CD8-positive, alpha-beta memory T cell (primary cell): ENCODE data around the gene SCN8A. TPM values are rescaled to one million over a fixed set of nuclear protein-coding genes. Genes with fewer than 3 reads are reported as not detected.

Experiments
- CTCF ChIA-PET: fragments of 350-600 bp; sonication (Branson Sonifier 250); formaldehyde crosslinking; loops from one replicate; lab custom pipeline; 2021; ENCODE audit warnings: antibody characterized with exemption; lab: Charles Lee
- POLR2A ChIA-PET: fragments of 350-600 bp; sonication (Branson Sonifier 250); formaldehyde crosslinking; loops from one replicate; lab custom pipeline; 2021; ENCODE audit warnings: antibody characterized with exemption; lab: Charles Lee
- DNase-seq, 5 donors: peaks; one replicate each; pipeline versions ENCODE4 v3.0.0 to v3.0.0-alpha.2; 2020 to 2022; ENCODE audit warnings: mixed read lengths in 1 of 5
- H3K27ac ChIP-seq: one replicate; pipeline ENCODE4 v1.7.0; 2013; ENCODE audit warnings: low read depth, mild to moderate bottlenecking, low read length, moderate library complexity
- H3K27me3 ChIP-seq: 2 replicates; pipeline ENCODE4 v1.7.0; 2013; ENCODE audit warnings: low read length, mild to moderate bottlenecking; ENCODE audit not compliant: insufficient read depth, poor library complexity, severe bottlenecking
- H3K36me3 ChIP-seq: 2 replicates; pipeline ENCODE4 v1.7.0; 2013; ENCODE audit warnings: mild to moderate bottlenecking, low read length, moderate library complexity; ENCODE audit not compliant: insufficient read depth
- H3K4me1 ChIP-seq: 2 replicates; pipeline ENCODE4 v1.7.0; 2013; ENCODE audit warnings: mild to moderate bottlenecking, low read length, moderate library complexity; ENCODE audit not compliant: insufficient read depth
- H3K4me3 ChIP-seq: 2 replicates; pipeline ENCODE4 v1.7.0; 2013; ENCODE audit warnings: mild to moderate bottlenecking, low read length
- H3K9me3 ChIP-seq: 2 replicates; pipeline ENCODE4 v1.7.0; 2013; ENCODE audit warnings: mild to moderate bottlenecking, low read length
- H3K27ac Mint-ChIP-seq, 8 donors: one replicate each; pipeline ENCODE4 v1.8.0; 2020 to 2021; ENCODE audit warnings: mixed read lengths in 8 of 8, mild to moderate bottlenecking in 6 of 8, inconsistent platforms in 3 of 8, moderate library complexity in 3 of 8
- H3K27me3 Mint-ChIP-seq, 2 donors: one replicate each; pipeline ENCODE4 v1.8.0; 2020 to 2021; ENCODE audit warnings: mixed read lengths in 2 of 2, mild to moderate bottlenecking in 1 of 2, moderate library complexity in 1 of 2
- H3K36me3 Mint-ChIP-seq, 3 donors: one replicate each; pipeline ENCODE4 v1.8.0; 2020 to 2021; ENCODE audit warnings: mixed read lengths in 3 of 3, inconsistent platforms in 1 of 3, mild to moderate bottlenecking in 1 of 3
- H3K4me1 Mint-ChIP-seq, 3 donors: one replicate each; pipeline ENCODE4 v1.8.0; 2020 to 2021; ENCODE audit warnings: mixed read lengths in 3 of 3, inconsistent platforms in 1 of 3, mild to moderate bottlenecking in 1 of 3
- H3K4me3 Mint-ChIP-seq, 7 donors: one replicate each; pipeline ENCODE4 v1.8.0; 2020 to 2021; ENCODE audit warnings: mixed read lengths in 7 of 7, mild to moderate bottlenecking in 6 of 7, moderate library complexity in 4 of 7, inconsistent platforms in 2 of 7
- H3K9me3 Mint-ChIP-seq, 5 donors: one replicate each; pipeline ENCODE4 v1.8.0; 2020 to 2022; ENCODE audit warnings: mixed read lengths in 5 of 5, mild to moderate bottlenecking in 3 of 5, moderate library complexity in 2 of 5, inconsistent platforms in 1 of 5
- polyA plus RNA-seq: library from polyadenylated mRNA; unstranded; fragments of 300-500 nt; fragmentation: Illumina TruSeq; gene quantifications from one replicate; pipeline ENCODE4 v1.2.3, GENCODE V29; 2021
- total RNA-seq, 2 experiments: library from RNA; stranded (reverse); gene quantifications; one replicate each; pipeline ENCODE4 v1.2.3, GENCODE V29; 2021

The SCN8A gene
- total and polyA plus RNA-seq, 3 experiments from 2014 or later = 0.66 to 1.1 (median 0.83) TPM

DNA sequence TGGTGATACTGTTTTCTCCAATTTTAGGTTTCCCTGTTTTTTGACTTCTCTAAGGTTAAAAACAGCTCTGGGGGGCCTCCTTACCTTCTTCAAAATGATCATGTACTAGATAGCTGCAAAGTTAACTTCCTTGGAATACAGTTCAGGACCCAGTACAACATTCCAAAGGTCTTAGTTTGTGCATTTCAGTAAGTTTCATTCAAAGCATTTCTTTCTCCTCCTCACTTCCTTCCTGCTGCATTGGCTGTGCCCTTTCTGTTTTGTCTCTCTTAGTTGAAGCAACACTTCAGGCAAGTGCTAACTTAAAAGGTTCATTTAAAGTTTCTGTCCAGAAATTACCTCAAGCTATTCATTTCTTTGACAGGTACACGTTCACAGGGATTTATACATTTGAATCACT, 95.7 kb downstream of the SCN8A start:
- Mint-ChIP-seq H3K36me3 (no peaks in the 10 kb centered on the region), H3K27ac (no peak overlapping the region), H3K4me1 (peaks cover 0 to 6% (median 4%) of the 10 kb centered on the region in 3 donors), H3K4me3 (no peak overlapping the region), H3K27me3 (peaks cover 0 to 8% of the 10 kb centered on the region in 2 donors), H3K9me3 (no peaks in the 10 kb centered on the region)
- CTCF ChIA-PET = no interaction called here
- POLR2A ChIA-PET = no interaction called here
- Histone ChIP-seq H3K36me3 (no peaks in the 10 kb centered on the region), H3K27me3 (no peaks in the 10 kb centered on the region), H3K4me1 (no peaks in the 10 kb centered on the region), H3K27ac (no peak overlapping the region), H3K4me3 (no peak overlapping the region), H3K9me3 (no peaks in the 10 kb centered on the region)
- DNase-seq = no peak

- no peaks in the 10 kb centered on the region for H3K9me3 Mint-ChIP-seq
- Histone ChIP-seq H3K9me3 (no peaks in the 10 kb centered on the region), H3K27me3 (no peaks in the 10 kb centered on the region), H3K4me1 (no peaks in the 10 kb centered on the region), H3K27ac (no peak overlapping the region), H3K36me3 (no peaks in the 10 kb centered on the region), H3K4me3 (no peak overlapping the region)
- DNase-seq = no peak
- no peak overlapping the region for H3K4me3 Mint-ChIP-seq
- ChIA-PET POLR2A (no interaction called here), CTCF (no interaction called here)
- peaks cover 0 to 6% (median 4%) of the 10 kb centered on the region in 3 donors for H3K4me1 Mint-ChIP-seq
- H3K36me3 Mint-ChIP-seq = no peaks in the 10 kb centered on the region
- peaks cover 0 to 9% of the 10 kb centered on the region in 2 donors for H3K27me3 Mint-ChIP-seq
- no peak overlapping the region for H3K27ac Mint-ChIP-seq
Measured at GRCh38 chr12:51687177-51687576, 96.1 kb downstream of the SCN8A start.

- ChIA-PET CTCF (no interaction called here), POLR2A (no interaction called here)
- Mint-ChIP-seq H3K4me3 (no peak overlapping the region), H3K4me1 (peaks cover 0 to 6% (median 4%) of the 10 kb centered on the region in 3 donors), H3K36me3 (no peaks in the 10 kb centered on the region), H3K27ac (no peak overlapping the region), H3K27me3 (peaks cover 0 to 9% of the 10 kb centered on the region in 2 donors), H3K9me3 (no peaks in the 10 kb centered on the region)
- no peak overlapping the region for H3K27ac ChIP-seq
- no peaks in the 10 kb centered on the region for H3K9me3 ChIP-seq
- H3K27me3 ChIP-seq = no peaks in the 10 kb centered on the region
- no peak overlapping the region for H3K4me3 ChIP-seq
- no peaks in the 10 kb centered on the region for H3K36me3 ChIP-seq
- no peak for DNase-seq
- H3K4me1 ChIP-seq = no peaks in the 10 kb centered on the region
Measured at GRCh38 chr12:51687614-51688013, 96.6 kb downstream of the SCN8A start.

GRCh38 chr12:51689983-51690382, 99.0 kb downstream of the SCN8A start:
- H3K4me1 ChIP-seq = no peaks in the 10 kb centered on the region
- H3K36me3 ChIP-seq = no peaks in the 10 kb centered on the region
- H3K4me3 Mint-ChIP-seq = no peak overlapping the region
- H3K27me3 ChIP-seq = no peaks in the 10 kb centered on the region
- no peaks in the 10 kb centered on the region for H3K36me3 Mint-ChIP-seq
- peaks cover 0 to 6% (median 4%) of the 10 kb centered on the region in 3 donors for H3K4me1 Mint-ChIP-seq
- no peaks in the 10 kb centered on the region for H3K9me3 Mint-ChIP-seq
- POLR2A ChIA-PET = no interaction called here
- DNase-seq = no peak
- H3K27ac Mint-ChIP-seq = no peak overlapping the region
- H3K27me3 Mint-ChIP-seq = peaks cover 0 to 7% of the 10 kb centered on the region in 2 donors
- H3K4me3 ChIP-seq = no peak overlapping the region
- CTCF ChIA-PET = no interaction called here
- no peaks in the 10 kb centered on the region for H3K9me3 ChIP-seq
- no peak overlapping the region for H3K27ac ChIP-seq

DNA sequence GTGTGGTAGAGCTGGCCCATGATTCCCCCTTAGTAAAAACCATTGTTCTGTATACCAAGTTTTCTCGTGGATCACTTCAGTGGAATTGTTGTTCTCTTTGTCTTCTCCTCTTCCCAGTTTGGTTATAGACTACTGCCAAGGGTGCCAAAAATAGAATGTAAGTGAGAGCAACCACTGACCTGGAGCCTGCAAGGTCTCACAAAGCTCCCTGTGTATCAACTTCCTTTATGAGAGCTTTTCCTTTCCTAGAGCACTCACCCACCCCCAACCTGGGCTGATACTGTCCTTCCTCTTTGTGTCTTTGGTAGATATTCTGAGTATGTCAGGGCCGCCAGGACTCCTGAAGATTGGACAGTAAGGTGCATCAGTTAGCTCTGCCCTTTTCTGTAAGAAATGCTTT, 101.0 kb downstream of the SCN8A start:
- ChIA-PET POLR2A (no interaction called here), CTCF (no interaction called here)
- Histone ChIP-seq H3K27me3 (no peaks in the 10 kb centered on the region), H3K9me3 (no peaks in the 10 kb centered on the region), H3K36me3 (no peaks in the 10 kb centered on the region), H3K4me3 (no peak overlapping the region), H3K4me1 (no peaks in the 10 kb centered on the region), H3K27ac (no peak overlapping the region)
- peaks cover 0 to 3% of the 10 kb centered on the region in 2 donors for H3K27me3 Mint-ChIP-seq
- H3K9me3 Mint-ChIP-seq = no peaks in the 10 kb centered on the region
- no peak overlapping the region for H3K27ac Mint-ChIP-seq
- peaks cover 0 to 4% (median under 1%) of the 10 kb centered on the region in 3 donors for H3K4me1 Mint-ChIP-seq
- DNase-seq = no peak
- H3K36me3 Mint-ChIP-seq = no peaks in the 10 kb centered on the region
- H3K4me3 Mint-ChIP-seq = no peak overlapping the region

- Mint-ChIP-seq H3K4me1 (no peaks in the 10 kb centered on the region), H3K9me3 (no peaks in the 10 kb centered on the region), H3K27me3 (peaks cover 0 to 3% of the 10 kb centered on the region in 2 donors), H3K36me3 (no peaks in the 10 kb centered on the region), H3K27ac (no peak overlapping the region), H3K4me3 (no peak overlapping the region)
- Histone ChIP-seq H3K27ac (no peak overlapping the region), H3K4me1 (no peaks in the 10 kb centered on the region), H3K4me3 (no peak overlapping the region), H3K9me3 (no peaks in the 10 kb centered on the region), H3K36me3 (no peaks in the 10 kb centered on the region), H3K27me3 (no peaks in the 10 kb centered on the region)
- DNase-seq = no peak
- ChIA-PET CTCF (interaction anchor here (1.1 kb wide), 1 partner anchor 9 kb away, joined by 3 read pairs; no protein-coding TSS in a partner anchor), POLR2A (no interaction called here)
Measured at GRCh38 chr12:51693569-51693968, 102.5 kb downstream of the SCN8A start.

GRCh38 chr12:51694146-51694545, 103.1 kb downstream of the SCN8A start:
- CTCF ChIA-PET = interaction anchor here (1.1 kb wide), 1 partner anchor 8 kb away, joined by 3 read pairs; no protein-coding TSS in a partner anchor
- peaks cover 0 to 2% (median 0%) of the 10 kb centered on the region in 3 donors for H3K36me3 Mint-ChIP-seq
- H3K9me3 Mint-ChIP-seq = no peaks in the 10 kb centered on the region
- H3K27me3 Mint-ChIP-seq = peaks cover 3 to 5% of the 10 kb centered on the region in 2 donors
- H3K27me3 ChIP-seq = no peaks in the 10 kb centered on the region
- POLR2A ChIA-PET = no interaction called here
- no peaks in the 10 kb centered on the region for H3K36me3 ChIP-seq
- H3K9me3 ChIP-seq = no peaks in the 10 kb centered on the region
- no peak overlapping the region for H3K27ac ChIP-seq
- no peak overlapping the region for H3K27ac Mint-ChIP-seq
- no peaks in the 10 kb centered on the region for H3K4me1 Mint-ChIP-seq
- H3K4me3 Mint-ChIP-seq = no peak overlapping the region
- H3K4me3 ChIP-seq = no peak overlapping the region
- DNase-seq = no peak
- no peaks in the 10 kb centered on the region for H3K4me1 ChIP-seq

- H3K27me3 Mint-ChIP-seq = peaks cover 7 to 8% of the 10 kb centered on the region in 2 donors
- Histone ChIP-seq H3K9me3 (no peaks in the 10 kb centered on the region), H3K4me3 (no peak overlapping the region), H3K27me3 (no peaks in the 10 kb centered on the region), H3K36me3 (no peaks in the 10 kb centered on the region), H3K4me1 (no peaks in the 10 kb centered on the region), H3K27ac (no peak overlapping the region)
- CTCF ChIA-PET = no interaction called here
- peaks cover 0 to 2% (median 0%) of the 10 kb centered on the region in 3 donors for H3K36me3 Mint-ChIP-seq
- no peaks in the 10 kb centered on the region for H3K9me3 Mint-ChIP-seq
- no peaks in the 10 kb centered on the region for H3K4me1 Mint-ChIP-seq
- no peak overlapping the region for H3K4me3 Mint-ChIP-seq
- POLR2A ChIA-PET = no interaction called here
- DNase-seq = no peak
- H3K27ac Mint-ChIP-seq = no peak overlapping the region
Measured at GRCh38 chr12:51695241-51696010, 104.4 kb downstream of the SCN8A start.
